ENCODE results near the gene NEO1.

- TF ChIP-seq POLR2AphosphoS5 (IDR thresholded peaks at IDR 0.05; ENCODE audit: low read depth, low read length) (no peak), CTCF (IDR thresholded peaks at IDR 0.05) (no peak), MEF2A (IDR thresholded peaks at IDR 0.05; ENCODE audit: borderline replicate concordance, low read depth) (no peak), FOXM1 (IDR thresholded peaks at IDR 0.05; ENCODE audit: low read depth) (no peak), SIN3A (IDR thresholded peaks at IDR 0.05; ENCODE audit: borderline replicate concordance, low read depth, low read length) (no peak), USF1 (IDR thresholded peaks at IDR 0.05; ENCODE audit: borderline replicate concordance, low read depth) (no peak), TCF12 (IDR thresholded peaks at IDR 0.05) (no peak), USF2 (IDR thresholded peaks at IDR 0.05; ENCODE audit: borderline replicate concordance, low read depth, low read length) (no peak)
Measured at GRCh38 chr15:73328149-73328820, 276.0 kb downstream of the NEO1 start.
